ENCODE measurements around the gene RAB6B.
"Not testable (repeated sequence)": the region's sequence is repeated elsewhere in the genome, so short reads cannot be mapped to it uniquely, and the experiment has no call there.

The RAB6B gene

GRCh38 chr3:133804896-133805295, 90.8 kb downstream of the RAB6B start:
- DNase-seq, result no peak

GRCh38 chr3:133803469-133803868, 92.2 kb downstream of the RAB6B start:
- DNase-seq, result no peak

GRCh38 chr3:133799794-133800585, 95.7 kb downstream of the RAB6B start:
- DNase-seq, result no peak

GRCh38 chr3:133797396-133798105, 98.1 kb downstream of the RAB6B start:
- DNase-seq, result no peak

- no peak for DNase-seq
Observed at GRCh38 chr3:133792171-133792763, 103.4 kb downstream of the RAB6B start.

- no peak for DNase-seq
Observed at GRCh38 chr3:133788024-133788423, 107.7 kb downstream of the RAB6B start.

- DNase-seq, result no peak
Observed at GRCh38 chr3:133783762-133784161, 111.9 kb downstream of the RAB6B start.

GRCh38 chr3:133782454-133782853, 113.2 kb downstream of the RAB6B start:
- no peak for DNase-seq

- DNase-seq, result no peak
Observed at GRCh38 chr3:133781570-133781969, 114.1 kb downstream of the RAB6B start.

- not testable (repeated sequence) for DNase-seq
Observed at GRCh38 chr3:133780756-133781155, 114.9 kb downstream of the RAB6B start.

GRCh38 chr3:133779626-133780203, 116.0 kb downstream of the RAB6B start:
- DNase-seq, result no peak

- DNase-seq, result no peak
Observed at GRCh38 chr3:133777807-133778568, 117.7 kb downstream of the RAB6B start.

GRCh38 chr3:133776794-133777438, 118.8 kb downstream of the RAB6B start:
- DNase-seq, result no peak

- no peak for DNase-seq
Observed at GRCh38 chr3:133775835-133776234, 119.8 kb downstream of the RAB6B start.

- DNase-seq, result no peak
Observed at GRCh38 chr3:133775309-133775708, 120.4 kb downstream of the RAB6B start.
